Thoracic aorta (tissue), 2 donors: ENCODE measurements around the gene YPEL4. TPM values are rescaled to one million over a fixed set of nuclear protein-coding genes. Genes with fewer than 3 reads are reported as not detected.

Experiments
- ATAC-seq: fragments of 150-250 bp; one replicate; pipeline ENCODE4 v1.8.0; 2017; ENCODE audit warnings: low read depth; ENCODE audit not compliant: insufficient number of reproducible peaks, low FRiP score
- DNase-seq: peaks from one replicate; pipeline ENCODE4 v3.0.0-alpha.2; 2020; ENCODE audit warnings: low spot score
- H3K27ac ChIP-seq, 2 donors: fragments of 200-600 bp; sonication (generic); 1 replicate in 1 of 2; 2 replicates in 1 of 2; pipeline ENCODE4 v1.5.1; 2016; ENCODE audit warnings: mild to moderate bottlenecking in 2 of 2, moderate library complexity in 2 of 2
- H3K27me3 ChIP-seq: fragments of 200-600 bp; sonication (generic); replicated peaks from 2 replicates; pipeline ENCODE4 v1.6.0; 2016; ENCODE audit warnings: mild to moderate bottlenecking; ENCODE audit not compliant: insufficient read depth
- H3K36me3 ChIP-seq: fragments of 200-600 bp; sonication (generic); one replicate; pipeline ENCODE4 v1.5.1; 2016
- H3K4me1 ChIP-seq, 2 donors: fragments of 200-600 bp; sonication (generic); 1 replicate in 1 of 2; 2 replicates in 1 of 2; pipeline versions ENCODE4 v1.5.1 to v1.6.0; 2016; ENCODE audit warnings: low read depth in 2 of 2, mild to moderate bottlenecking in 1 of 2; ENCODE audit not compliant: control insufficient read depth in 1 of 2
- H3K4me3 ChIP-seq: fragments of 200-600 bp; sonication (generic); 2 replicates; pipeline ENCODE4 v1.5.1; 2016; ENCODE audit warnings: mild to moderate bottlenecking
- H3K9me3 ChIP-seq: fragments of 200-600 bp; sonication (generic); 2 replicates; pipeline ENCODE4 v1.5.1; 2016
- total RNA-seq, 2 donors: library from RNA; depleted of rRNA; stranded (reverse); fragments of >200 nt; gene quantifications; one replicate each; pipeline versions ENCODE4 v1.1.0 to v1.2.3, GENCODE V29; 2016
- TF ChIP-seq, protein P1 (sequence below): fragments of 200-600 bp; sonication (generic); IDR thresholded peaks from one replicate; pipeline ENCODE4 v1.5.1; 2019; ENCODE audit warnings: antibody characterized with exemption

The YPEL4 gene
- total RNA-seq, 2 donors from 2014 or later = 1.1 to 1.2 TPM

DNA sequence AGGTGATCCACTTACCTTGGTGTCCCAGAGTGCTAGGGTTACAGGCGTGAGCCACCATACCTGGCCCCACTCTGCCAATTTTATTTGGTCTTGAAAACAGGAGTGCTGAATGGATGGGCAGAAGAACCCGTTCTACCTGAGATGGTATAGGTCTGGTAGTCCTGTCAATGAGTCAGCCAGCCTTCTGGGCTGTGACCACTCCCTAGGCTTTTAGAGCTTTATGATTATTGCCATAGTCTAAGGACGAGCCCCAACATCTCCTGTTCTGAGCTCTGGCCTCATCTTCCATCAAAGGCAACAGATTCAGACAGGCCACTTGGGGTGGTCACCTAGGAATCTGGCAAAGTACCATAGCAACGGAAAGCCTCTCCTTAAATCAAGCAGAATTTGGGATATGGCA is 29.7 kb upstream of the YPEL4 start:
- Histone ChIP-seq H3K36me3 (peaks cover 3% of the 10 kb centered on the region), H3K4me3 (no peak overlapping the region), H3K4me1 (peaks cover 9 to 19% of the 10 kb centered on the region in 2 donors), H3K9me3 (no peaks in the 10 kb centered on the region), H3K27me3 (no peaks in the 10 kb centered on the region), H3K27ac (no peak overlapping the region)
- DNase-seq (no peak), ATAC-seq (no peak)
- TF ChIP-seq, protein P1, sequence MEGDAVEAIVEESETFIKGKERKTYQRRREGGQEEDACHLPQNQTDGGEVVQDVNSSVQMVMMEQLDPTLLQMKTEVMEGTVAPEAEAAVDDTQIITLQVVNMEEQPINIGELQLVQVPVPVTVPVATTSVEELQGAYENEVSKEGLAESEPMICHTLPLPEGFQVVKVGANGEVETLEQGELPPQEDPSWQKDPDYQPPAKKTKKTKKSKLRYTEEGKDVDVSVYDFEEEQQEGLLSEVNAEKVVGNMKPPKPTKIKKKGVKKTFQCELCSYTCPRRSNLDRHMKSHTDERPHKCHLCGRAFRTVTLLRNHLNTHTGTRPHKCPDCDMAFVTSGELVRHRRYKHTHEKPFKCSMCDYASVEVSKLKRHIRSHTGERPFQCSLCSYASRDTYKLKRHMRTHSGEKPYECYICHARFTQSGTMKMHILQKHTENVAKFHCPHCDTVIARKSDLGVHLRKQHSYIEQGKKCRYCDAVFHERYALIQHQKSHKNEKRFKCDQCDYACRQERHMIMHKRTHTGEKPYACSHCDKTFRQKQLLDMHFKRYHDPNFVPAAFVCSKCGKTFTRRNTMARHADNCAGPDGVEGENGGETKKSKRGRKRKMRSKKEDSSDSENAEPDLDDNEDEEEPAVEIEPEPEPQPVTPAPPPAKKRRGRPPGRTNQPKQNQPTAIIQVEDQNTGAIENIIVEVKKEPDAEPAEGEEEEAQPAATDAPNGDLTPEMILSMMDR = no peak

DNA sequence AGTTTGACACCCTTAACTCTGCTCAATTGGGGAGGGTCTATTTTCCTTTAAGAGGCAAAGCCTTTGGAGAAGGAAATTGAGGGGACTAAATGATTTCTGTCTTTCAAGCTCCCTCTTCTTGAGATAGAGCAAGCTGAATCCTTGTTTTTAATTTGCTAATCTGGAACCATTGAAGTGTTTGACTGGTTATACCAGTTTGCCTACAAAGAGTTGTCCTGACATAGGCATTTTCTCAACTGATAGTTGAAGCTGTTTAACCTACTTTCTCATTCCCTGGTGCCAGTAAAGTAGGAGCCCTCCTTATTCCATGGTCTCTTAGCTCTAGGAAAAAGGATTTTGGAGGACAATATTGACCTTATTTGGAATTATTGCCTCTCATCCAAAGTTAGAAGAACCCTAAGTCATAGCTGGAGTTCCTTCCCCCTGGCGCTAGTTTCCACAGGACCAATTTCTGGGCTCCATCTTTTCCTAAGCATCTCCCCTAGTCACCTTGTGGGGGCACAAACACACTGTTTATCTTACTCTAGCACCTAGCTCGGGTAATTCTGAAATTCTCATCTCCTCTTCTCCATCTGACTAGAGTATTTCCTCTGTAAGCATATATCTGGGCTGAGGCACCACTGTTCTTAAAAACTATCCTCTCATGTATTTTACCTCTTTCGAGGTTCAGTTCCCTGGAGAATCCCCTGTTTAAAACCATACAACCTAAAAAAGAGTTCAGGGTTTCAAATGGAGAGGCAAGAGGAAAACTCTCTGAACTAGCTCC is 25.6 kb upstream of the YPEL4 start:
- ATAC-seq (no peak), DNase-seq (no peak)
- H3K4me3 ChIP-seq = no peak overlapping the region
- peaks cover 9 to 24% of the 10 kb centered on the region in 2 donors for H3K4me1 ChIP-seq
- no peaks in the 10 kb centered on the region for H3K27me3 ChIP-seq
- no peaks in the 10 kb centered on the region for H3K9me3 ChIP-seq
- H3K36me3 ChIP-seq = peaks cover 17% of the 10 kb centered on the region
- TF ChIP-seq, protein P1 = no peak
- H3K27ac ChIP-seq = no peak overlapping the region

DNA sequence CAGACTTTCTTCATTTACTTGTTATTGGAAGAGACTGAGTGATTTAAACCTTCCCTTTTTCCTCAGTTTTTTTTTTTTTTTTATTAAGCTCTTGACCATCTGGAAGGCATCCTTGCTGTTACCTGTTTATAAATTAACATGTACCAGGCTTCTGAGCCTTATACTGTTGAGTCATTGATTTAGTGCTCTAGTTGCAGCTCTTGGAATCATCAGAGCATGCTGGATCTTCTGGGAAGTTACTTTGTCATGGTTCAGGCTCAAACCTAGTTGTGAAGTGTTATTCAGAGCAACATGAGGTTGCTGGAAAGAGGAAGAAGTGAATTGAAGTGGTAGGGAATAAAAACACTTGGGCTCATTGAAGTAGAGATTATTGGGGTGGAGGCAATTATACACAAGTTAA is 24.5 kb upstream of the YPEL4 start:
- no peaks in the 10 kb centered on the region for H3K27me3 ChIP-seq
- H3K36me3 ChIP-seq = peaks cover 17% of the 10 kb centered on the region
- H3K4me1 ChIP-seq = peaks cover 14 to 22% of the 10 kb centered on the region in 2 donors
- no peak for DNase-seq
- H3K27ac ChIP-seq = no peak overlapping the region
- H3K9me3 ChIP-seq = no peaks in the 10 kb centered on the region
- H3K4me3 ChIP-seq = no peak overlapping the region
- no peak for ATAC-seq
- TF ChIP-seq, protein P1 = no peak

DNA sequence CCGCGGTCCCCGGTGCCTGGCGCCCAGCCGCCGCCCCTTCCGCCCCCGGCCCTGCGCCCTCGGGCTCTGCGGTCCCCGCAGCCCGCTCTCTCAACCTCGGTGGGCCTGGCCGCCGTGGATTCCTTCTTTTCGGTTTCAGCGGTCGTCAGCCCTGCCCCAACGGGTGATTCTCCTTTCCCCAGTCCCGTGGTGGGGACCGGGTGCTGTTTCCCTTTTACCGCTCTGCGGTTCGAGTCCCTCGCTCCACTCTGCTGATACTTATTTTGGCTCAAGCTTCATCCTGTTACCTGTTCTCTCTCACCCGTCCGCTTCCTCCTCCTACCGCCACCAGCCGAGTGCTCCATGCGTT is 18.7 kb upstream of the YPEL4 start:
- ATAC-seq = no peak

DNA sequence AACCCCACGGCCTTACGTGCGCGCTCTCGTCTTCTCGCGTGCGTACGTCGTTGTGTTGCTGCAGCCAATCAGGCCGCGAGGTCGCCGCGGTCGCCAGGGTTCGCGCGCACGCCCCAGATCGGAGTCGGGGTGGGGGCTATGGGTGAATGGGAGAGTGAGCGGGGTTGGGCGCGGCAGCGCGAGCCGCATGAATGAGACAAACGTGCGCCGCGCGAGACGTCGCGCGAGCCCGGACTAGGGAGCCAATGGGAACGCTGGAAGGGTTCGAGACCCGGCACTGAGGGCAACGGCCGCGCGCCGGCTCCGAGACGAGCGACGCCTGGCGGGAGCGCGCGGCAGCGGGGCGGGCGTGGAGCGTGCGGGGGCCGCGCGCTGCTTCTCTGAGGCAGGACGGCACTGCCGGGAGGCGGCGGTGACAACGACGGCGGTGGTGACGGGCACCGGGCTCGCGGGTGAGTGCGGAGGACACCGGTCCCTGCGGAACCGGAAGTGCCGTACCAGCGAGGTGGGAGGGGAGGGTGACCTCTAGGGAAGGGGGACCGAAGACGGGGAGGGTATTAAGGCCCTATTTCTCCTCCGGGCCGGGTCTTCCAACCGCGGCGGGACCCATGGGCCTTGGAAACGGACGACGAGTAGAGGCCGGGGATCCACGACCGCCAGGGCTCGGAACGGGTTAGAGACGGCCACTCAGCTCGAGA is 18.2 kb upstream of the YPEL4 start, which contains the start of gene ZDHHC5:
ZDHHC5 (plus strand) TSS at position 379 of the 698 bp plus-strand sequence. CDS start 4,977 bp downstream, outside the sequence.
- Histone ChIP-seq H3K36me3 (peaks cover 8% of the 10 kb centered on the region), H3K4me1 (peaks cover 17 to 24% of the 10 kb centered on the region in 2 donors), H3K9me3 (no peaks in the 10 kb centered on the region), H3K4me3 (peak within 1 kb of the TSS; percentile 79), H3K27ac (peak within 1 kb of the TSS; percentile 97 to 98), H3K27me3 (no peaks in the 10 kb centered on the region)
- TF ChIP-seq, protein P1 = peak; percentile 48
- peak; percentile 99 for ATAC-seq
- DNase-seq = peak; percentile 98

More for the DNA sequence above, 18.7 kb upstream of the YPEL4 start:
- Histone ChIP-seq H3K4me1 (peaks cover 17 to 24% of the 10 kb centered on the region in 2 donors), H3K27ac (peak overlapping the region; percentile 97 to 98), H3K36me3 (peaks cover 12% of the 10 kb centered on the region), H3K9me3 (no peaks in the 10 kb centered on the region), H3K27me3 (no peaks in the 10 kb centered on the region), H3K4me3 (peak overlapping the region; percentile 79)
- TF ChIP-seq, protein P1 = no peak
- no peak for DNase-seq
